HT-29 (cell line): ENCODE results near the gene CRYBA4. TPM values are rescaled to one million over a fixed set of nuclear protein-coding genes. Genes with fewer than 3 reads are reported as not detected.

Experiments
- small RNA-seq: library from RNA; depleted of rRNA; stranded (forward); fragments of <200 nt; gene quantifications from one replicate; pipeline ENCODE3, GENCODE V24; 2014
- total RNA-seq: library from RNA; depleted of rRNA; stranded (reverse); fragments of >200 nt; shearing (Covaris generic); gene quantifications from 2 replicates; pipeline ENCODE4 v1.2.3, GENCODE V29; 2014; rRNA removed

CRYBA4 gene
- total RNA-seq, 1 experiment from 2014 or later = not detected

Small RNAs within 50 kb of the gene (small RNA-seq; reads per million reads assigned to genes)
- gene RF01874 = not detected

Other genes with a start within 250 kb of the CRYBA4 start
- gene ASPHD2, start 192.7 kb upstream of the CRYBA4 start, total RNA-seq = 0.16 and 0.20 TPM in 2 replicates
- 24.3 and 26.6 TPM in 2 replicates for gene HPS4, start 138.2 kb upstream of the CRYBA4 start, total RNA-seq
- gene SRRD, start 138.1 kb upstream of the CRYBA4 start, total RNA-seq = 7.3 and 11.4 TPM in 2 replicates
- gene TFIP11, start 109.5 kb upstream of the CRYBA4 start, total RNA-seq = 17.9 and 19.4 TPM in 2 replicates
- 13.4 and 24.2 TPM in 2 replicates for gene TPST2, start 31.8 kb upstream of the CRYBA4 start, total RNA-seq
- not detected in 2 replicates for gene CRYBB1, start 3.9 kb upstream of the CRYBA4 start, total RNA-seq
- 0.23 and 0.31 TPM in 2 replicates for gene MIAT, start 35.6 kb downstream of the CRYBA4 start, total RNA-seq